Stimulated activated naive CD4-positive, alpha-beta T cell treated with Interleukin-2 at 50 U/mL for 16 hours (primary cell): ENCODE measurements around the gene SDF4.

ENCODE experiments used
- DNase-seq: peaks from one replicate; lab custom pipeline; 2025; lab: John Stamatoyannopoulos, UW

The SDF4 gene

DNA sequence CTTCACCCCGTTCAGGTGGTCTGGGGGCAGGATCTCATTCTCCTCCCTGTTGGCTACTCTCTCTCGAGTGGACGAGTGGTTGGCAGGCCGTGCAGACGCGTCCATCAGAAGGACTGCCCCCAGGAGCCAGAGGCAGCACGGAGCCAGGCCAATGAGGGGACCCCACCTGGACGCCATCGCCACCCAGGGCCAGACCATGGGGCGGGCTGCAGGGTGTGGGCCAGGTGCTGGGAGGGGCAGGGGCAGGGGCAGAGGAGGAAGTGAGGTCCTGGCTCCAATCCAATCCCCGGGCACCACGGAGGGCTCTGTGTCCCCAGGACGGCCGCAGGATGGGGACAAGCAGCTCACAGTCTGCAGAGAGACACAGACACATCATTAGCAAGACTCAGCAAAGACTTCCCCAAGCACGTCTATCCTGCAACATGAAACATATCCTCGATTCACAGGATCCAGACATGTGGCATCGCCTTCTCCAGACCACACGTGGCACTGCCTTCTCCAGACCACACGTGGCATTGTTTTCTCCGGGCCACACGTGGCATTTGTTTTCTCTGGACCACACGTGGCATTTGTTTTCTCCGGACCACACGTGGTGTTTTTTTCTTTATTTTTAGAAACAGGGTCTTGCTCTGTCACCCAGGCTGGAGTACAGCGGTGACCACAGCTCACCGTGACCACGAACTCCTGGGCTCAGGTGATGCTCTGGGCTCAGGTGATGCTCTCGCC lies 3.0 kb downstream of the SDF4 start:
- DNase-seq, result no peak

DNA sequence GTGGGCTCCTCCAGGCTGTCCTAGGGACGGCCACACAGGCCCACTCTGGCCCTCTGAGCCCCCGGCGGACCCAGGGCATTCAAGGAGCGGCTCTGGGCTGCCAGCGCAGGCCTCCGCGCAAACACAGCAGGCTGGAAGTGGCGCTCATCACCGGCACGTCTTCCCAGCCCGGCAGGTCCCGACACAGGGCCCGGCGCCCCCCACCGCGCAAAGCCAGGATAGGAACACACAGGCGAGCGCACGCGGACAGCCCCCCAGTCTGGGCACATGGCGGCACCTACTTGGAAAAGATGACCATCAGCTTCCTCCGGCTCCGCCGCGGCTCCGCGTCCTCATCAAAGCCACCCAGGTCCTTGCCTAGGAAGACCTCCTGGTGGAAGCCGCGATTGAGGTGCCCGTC lies 3.6 kb downstream of the SDF4 start:
- no peak for DNase-seq

DNA sequence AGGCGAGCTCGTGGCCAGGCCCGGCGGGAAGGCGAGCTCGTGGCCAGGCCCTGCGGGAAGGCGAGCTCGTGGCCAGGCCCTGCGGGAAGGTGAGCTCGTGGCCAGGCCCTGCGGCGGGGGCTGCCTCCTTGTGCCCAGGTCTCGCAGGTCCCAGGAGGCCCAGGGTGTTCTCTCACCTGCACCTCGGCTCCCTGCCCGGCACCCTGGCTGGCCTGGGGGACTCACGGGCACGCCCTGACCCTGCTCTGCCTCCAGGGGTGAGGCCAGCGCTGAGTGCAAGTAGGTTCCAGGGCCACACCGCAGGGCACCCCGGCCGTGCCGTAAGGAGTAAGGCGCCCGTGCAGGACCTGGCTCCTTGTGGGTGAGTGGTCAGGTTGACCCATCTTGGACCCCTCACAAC lies 4.4 kb downstream of the SDF4 start:
- DNase-seq, result no peak

DNA sequence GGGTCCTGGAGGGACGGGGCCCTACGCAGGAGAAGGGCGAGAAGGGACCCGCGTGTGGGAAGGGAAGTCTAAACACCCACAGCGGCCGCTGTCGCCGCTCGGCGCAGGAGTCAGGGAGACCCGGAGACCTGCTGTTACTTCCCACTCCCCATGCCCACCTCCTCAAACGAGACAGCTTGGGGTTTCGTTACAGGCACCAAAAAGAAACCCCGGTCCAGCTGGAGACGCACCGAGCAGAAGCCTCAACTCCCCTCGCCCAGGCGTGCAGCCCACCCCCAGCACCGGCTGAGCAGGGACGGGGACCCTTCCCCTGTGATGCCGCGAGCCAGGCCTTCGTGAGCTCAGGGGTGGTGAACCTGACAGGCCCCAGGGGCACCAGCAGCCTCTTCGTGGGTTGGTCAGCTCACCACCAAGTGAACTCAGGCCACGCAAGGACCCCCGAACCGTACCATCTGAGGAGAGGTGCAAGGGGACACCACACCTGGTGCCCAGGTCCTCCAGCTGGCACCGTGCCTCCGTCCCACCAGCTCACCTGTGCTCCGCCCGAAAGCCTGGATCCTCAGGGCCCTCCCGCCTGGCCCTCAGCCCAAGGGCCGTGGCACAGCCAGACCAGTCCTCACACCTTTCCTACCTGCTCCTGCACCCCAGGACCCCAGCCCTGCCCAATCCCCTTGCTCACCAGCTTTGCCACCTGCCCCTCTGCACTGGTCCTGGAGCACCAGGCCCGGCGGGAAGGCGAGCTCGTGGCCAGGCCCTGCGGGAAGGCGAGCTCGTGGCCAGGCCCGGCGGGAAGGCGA lies 5.0 kb downstream of the SDF4 start:
- DNase-seq, result no peak

DNA sequence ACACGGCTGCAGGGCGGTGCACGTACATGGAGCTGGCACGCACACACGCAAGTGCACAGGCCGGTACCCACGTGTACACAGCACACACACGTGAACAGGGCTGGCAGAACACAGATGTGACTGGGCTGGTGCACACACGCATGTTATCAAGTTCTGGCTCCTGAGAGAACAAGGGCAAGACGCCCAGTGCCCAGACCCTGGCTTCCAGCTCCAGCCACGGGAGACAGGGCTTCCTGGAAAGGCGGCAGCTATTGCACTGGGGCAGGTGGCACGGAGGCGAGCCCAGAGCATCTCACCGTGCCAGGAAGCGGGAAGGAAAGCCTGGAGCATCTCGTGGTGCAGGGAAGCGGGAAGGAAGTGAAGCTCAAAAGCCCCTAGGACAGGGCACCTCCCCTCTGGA lies 5.9 kb downstream of the SDF4 start:
- no peak for DNase-seq

DNA sequence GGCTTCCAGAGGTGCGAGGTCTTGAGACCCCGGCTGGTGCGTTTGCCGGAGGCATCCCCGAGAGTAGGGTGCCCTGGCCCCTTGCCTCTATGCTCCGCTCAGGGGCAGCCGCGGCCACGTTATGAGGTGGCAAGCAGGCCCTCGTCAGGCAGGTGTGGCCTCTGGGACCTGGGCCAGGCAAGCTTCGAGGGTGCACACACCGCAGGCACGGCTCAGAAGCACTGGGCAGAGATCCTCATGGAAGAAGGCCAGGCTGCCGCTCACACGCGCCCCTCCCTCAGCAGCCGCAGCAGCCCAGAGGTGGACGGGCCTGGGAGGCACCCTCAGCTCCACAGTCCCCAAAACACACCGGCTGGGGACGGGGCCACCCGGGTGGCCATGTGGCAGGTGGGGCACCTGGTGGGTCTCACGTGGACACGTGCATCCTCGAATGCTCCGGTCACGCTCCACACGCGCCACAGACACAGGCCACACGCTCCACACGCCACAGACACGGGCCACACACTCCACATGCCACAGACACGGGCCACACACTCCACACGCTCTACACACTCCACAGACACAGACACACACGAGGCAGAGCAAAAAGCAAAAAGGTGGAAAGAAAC lies 6.5 kb downstream of the SDF4 start:
- DNase-seq, result no peak

DNA sequence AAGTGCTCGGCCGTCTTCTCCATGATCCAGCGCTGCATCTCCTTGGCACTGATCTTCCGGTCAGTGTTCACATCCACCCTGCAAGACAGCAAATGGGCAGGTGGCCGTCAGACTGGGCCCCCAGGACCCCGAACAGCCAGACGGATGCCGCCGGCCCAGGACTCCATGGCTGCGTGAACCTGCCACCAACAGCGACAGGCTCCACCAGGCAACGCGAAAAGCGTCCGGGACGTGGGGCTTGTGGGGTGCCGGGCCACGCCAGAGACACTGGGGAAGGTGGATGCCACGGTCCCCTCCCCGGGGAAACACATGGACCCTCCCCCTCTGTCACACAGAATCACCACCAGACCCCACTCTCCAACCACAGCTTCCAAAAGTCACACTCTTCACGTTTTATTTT lies 7.9 kb downstream of the SDF4 start:
- no peak for DNase-seq

DNA sequence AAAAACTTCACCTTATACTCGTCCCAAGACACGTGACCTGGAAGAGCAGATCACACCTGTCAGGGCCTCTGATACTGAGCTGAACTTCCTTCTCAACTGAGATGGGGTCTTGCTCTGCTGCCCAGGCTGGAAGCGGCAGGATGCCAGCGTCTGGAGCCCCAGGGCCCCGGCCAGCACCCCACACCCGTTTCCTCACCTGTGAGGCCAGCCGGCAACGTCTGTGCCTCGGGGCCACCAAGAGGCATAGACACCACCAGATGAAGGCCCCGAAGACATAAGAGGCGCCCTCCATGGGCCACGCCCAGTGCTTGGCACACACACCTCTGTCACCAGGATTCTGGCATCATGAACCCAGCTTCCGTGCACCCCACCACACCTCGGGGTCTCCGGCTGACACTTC lies 8.5 kb downstream of the SDF4 start:
- no peak for DNase-seq

DNA sequence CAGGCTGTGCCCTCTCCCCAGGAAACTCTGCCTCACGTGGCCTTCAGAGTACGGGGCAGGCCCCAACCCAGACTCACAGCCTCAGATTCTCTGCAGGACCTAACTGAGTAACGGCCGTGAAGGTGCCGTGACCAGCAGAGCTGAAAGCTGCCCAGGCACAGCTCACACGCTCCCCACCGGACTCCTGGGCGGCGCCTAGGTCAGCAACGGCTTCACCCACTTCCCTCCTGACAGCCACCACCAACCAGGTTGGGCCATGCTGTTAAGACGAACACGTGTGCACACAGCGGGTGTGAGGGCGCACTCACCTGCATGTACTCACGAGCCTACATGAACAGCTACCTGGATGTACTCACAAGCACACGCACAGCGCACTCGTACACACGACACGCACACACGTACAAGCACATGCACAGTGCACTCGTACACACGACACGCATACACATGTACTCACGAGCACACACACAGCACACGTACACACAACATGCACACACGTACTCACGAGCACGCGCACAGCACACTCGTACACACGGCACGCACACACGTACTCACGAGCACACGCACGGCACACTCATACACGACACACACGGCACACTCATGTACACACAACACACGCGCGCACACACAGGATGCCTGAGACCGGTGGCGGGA lies 9.1 kb downstream of the SDF4 start:
- DNase-seq, result no peak

DNA sequence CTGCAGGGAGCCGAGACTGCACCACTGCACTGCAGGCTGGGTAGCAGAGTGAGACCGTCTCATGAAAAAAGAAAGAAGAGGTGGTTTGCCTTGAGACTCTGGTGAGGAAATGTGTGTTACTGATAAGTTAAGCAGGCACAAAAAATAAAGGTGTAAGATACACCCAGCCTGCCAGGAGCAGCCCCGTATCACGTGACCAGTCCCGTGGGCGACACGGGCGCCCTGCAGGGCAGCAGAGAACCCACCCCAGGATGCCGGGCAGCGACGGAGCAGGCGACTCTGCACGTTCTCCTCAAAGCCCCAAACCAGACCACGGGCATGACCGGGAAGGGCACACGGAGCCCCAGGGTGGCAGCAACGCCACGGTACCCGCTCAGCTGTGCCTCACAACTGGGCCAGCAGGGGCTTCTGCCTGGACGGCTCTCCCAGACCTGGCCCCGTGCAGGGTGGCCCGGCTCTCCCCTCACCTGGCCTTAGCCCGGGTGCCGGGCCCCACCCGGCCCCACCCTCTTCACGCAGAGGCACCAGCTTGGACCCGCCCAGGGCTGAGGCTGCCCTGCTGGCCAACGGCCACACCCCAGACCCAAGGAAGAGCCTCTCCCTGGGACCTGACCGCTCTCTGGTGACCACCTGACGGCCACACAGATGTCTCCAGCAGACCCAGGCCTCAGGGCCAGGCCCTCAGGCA lies 9.8 kb downstream of the SDF4 start:
- DNase-seq, result no peak

DNA sequence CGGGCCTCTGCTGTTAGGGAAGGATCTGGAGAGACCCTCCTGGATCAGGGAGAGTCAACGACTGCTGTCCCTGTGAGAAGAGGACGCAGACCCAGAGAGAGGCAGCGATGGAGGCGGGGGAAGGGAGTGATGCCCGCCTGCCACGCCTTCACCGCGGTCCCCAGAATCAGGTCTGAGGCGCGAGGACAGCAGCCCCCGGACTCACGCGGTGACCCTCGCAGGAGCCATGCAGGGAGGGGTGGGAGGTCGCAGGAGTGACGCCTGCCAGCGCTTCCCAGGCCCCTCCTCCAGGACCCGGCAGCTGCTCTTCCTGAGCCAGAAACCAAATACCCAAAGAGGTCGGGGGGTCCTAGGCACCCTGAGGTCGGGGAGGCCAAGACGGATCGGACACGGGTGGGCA lies 11.6 kb downstream of the SDF4 start:
- DNase-seq, result no peak

DNA sequence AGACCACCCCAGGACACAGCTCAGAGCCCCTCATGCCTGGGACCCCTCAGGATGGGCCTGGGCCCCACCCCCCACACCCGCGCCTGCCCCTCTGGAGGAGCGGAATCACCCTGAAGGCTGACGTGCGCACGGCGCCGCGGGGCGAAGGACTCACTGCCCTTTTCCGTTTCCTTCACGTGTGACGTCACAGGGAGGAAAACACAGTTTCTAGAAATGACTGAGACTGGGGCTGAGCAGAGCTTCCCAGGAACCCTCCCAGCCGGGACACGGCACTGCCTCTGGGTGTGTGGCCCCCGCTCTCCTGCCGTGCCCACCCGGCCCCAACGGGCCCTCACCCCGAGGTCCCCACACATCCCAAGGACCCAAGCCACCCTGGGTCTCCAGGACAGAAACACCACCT lies 12.5 kb downstream of the SDF4 start:
- peak; percentile 58 for DNase-seq

DNA sequence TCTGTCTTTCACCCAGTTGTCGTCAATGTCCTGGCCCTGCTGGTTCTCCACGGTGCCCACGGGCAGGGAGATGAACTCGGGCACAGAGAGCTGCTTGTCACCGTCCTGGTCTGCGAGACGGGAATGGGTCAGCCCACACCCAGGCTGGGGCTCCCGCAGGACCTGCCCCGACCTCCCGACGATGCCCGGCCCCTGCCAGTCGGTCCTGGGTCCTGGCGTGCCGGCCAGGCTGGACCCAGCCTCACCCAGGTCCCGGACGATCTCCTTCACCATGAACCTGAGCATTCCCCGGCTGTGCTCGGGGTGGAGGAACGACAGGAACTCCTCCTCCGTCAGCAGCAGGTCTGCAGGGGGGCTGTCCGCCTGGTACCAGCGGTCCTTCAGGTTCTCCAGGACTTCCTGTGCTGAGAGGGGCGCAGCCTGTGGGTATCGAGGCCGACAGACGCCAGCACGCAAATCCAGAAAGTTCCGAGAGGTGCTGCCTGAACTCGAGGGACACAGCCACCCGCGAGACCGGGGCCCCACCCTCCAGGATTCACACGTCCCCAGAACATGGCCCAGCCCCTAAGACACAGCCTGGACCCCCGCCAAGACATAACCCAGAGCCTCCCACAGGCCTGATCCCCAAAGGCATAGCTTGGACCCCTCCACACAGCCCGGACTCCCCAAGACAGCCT lies 13.1 kb downstream of the SDF4 start:
- no peak for DNase-seq

DNA sequence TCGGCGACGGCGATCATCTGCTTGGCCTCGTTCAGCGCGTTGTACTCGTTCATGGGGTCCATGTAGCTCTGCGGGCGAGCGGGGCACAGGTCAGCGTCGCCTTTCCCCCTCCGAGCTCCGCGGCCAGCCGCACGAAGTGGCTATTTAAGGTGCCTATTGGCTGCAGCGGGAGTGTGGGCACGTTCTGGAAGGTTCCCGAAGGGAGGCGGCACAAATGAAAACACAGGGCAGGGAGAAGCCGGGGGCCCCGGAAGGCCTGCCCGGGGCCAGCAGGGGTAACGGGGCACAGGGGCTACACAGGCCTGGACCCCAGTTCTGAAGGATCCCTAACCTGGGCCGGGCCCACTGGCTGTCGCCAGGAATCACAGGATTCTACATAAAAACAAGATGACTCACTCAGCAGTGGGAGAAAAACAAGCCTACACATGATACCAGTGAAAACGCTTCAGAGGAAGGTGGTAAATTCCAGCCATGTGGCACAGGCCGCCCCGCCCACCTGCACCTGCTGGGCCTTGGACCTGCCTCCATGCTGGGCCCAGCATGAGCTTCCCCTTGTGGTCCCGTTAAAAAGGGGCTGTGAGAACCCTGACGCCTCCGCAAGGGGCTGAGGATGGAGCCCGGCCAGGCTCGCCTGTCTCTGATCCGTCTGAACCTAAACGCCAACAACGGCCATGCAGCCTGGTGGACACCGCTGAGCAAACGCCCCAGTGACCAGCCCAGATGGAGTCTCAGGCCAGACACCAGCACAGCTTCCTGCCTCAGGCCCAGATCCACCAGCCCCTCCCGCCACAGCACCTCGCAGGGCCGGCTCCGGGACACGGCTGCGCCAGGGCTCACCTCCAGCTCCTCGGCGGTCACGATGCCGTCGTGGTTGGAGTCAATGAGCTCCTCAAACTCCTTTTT lies 13.9 kb downstream of the SDF4 start:
- DNase-seq, result peak; percentile 64

DNA sequence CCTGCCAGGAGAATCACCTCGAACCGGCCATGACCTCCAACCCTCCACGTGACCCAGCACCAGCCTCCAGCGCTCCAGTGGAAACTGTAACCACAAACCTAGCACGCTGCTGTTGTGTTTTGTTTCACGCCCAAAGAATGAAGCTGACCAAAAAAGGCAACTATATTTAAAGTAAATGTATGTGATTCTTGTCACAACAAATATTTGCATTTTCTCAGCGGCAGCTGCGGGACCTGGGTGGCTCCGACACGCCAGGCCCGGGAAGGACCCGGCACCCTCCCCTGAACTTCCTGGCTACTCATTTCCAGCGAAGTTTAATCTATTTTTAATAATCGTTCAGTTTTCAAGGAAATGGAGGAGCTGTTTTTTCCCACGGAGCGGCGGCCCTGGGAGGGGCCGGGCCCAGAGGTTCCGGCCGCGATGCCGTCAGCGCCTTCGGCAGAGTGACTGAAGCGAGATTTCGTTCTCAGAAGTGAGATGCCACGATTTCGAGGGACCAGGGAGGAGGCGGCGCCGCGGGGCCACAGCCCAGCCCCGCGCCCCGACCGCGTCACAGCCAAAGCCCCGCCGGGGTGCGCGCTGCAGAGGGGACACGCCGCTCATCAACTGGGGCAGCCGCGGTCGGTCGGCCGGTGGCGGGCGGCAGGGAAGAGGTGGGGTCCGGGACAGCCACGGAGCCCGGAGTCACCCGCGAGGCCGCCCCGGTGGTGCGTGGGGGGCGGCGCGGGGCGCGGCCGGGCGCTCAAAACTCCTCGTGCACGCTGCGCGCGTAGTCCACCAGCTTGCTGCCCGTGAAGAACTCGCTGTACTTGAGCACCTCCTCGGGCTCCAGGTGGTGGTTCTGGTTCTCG lies 14.8 kb downstream of the SDF4 start:
- DNase-seq, result peak; percentile 77

DNA sequence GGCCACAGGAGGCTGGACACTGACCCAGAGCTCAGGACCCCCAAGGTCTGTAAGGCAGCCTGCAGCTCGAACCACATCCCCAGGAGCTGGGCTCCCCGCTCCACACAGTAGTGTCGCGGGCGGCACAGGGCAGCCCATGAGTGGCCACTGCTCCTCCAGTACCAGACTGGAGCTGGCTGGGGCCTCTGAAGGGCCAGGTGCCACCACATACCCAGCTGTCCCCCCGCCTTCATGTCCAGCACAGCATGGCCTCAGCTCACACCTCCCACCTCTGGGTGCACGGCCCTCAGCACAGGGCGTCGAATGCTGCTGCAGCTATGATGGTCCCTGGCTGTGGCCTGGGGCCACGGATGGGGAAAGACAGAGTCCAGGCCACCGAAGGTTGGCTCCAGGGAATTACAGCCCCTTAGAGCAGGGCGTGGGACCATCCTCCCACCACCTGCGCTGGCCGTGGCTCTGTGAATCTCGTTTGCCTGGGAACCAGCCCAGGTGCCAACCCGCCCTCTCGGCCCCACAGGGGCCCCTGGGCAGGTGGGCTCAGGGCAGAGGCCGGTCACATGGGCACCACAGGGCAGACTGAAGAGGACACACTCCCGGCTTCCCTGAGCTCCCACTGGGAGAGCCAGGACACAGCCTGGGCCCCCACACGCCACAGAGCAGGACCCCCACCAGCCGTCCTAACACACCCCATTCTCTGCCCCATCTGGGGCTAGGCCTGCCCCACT lies 15.8 kb downstream of the SDF4 start:
- DNase-seq, result no peak

DNA sequence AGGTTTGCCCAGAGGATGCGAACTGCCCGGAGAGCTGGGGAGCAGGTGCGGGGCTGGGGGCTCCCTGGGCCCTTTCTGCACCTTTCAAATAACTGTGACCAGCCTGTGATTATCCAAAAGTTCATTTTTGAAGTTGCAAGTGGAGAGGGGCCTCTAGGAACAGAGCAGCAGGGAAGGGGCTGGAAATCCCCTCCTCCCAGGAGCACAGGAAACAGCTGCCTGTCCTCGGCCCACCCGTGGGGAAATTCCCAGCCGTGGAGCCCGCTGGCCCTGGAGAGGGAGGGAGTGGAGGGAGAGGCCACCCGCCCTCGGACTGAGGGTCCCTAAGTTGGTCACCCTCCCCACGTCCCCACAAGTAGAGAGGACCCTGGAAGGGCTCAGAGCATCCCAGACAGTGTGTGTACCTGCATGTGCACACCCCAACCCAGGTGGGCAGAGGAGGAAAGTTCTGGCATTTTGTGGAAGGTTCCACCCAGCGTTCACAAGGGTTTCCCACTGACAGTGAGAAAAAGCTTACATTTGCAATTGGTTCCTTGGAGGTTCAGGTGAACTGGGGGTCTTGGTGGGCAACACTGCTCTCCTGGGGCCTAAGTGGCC lies 16.6 kb downstream of the SDF4 start:
- peak; percentile 41 for DNase-seq
